Peyer's patch (tissue), 4 donors: ENCODE results near the gene LYVE1. TPM values are rescaled to one million over a fixed set of nuclear protein-coding genes. Genes with fewer than 3 reads are reported as not detected.
A peak's percentile ranks its signal among the peaks of the same experiment; 100 is the strongest.

ENCODE experiments used
- DNase-seq, 3 donors: peaks; one replicate each; pipeline ENCODE4 v3.0.0-alpha.2; 2017 to 2019
- H3K27ac ChIP-seq, 4 donors: fragments of 200-600 bp; sonication (generic); one replicate each; pipeline ENCODE4 v1.5.1; 2016 to 2019
- H3K27me3 ChIP-seq, 2 donors: fragments of 200-600 bp; sonication (generic); one replicate each; pipeline ENCODE4 v1.5.1; 2019
- H3K36me3 ChIP-seq, 3 donors: fragments of 200-600 bp; sonication (generic); one replicate each; pipeline ENCODE4 v1.5.1; 2016 to 2019
- H3K4me1 ChIP-seq, 4 donors: fragments of 200-600 bp; sonication (generic); one replicate each; pipeline ENCODE4 v1.5.1; 2016 to 2019
- H3K4me3 ChIP-seq, 4 donors: fragments of 200-600 bp; sonication (generic); 1 replicate in 3 of 4; 2 replicates in 1 of 4; pipeline ENCODE4 v1.5.1; 2016 to 2019; ENCODE audit warnings: mild to moderate bottlenecking in 1 of 4
- H3K9me3 ChIP-seq, 4 donors: fragments of 200-600 bp; sonication (generic); one replicate each; pipeline ENCODE4 v1.5.1; 2016 to 2019; ENCODE audit warnings: mild to moderate bottlenecking in 1 of 4
- POLR2A ChIP-seq, 2 donors: fragments of 450-650 bp; IDR thresholded peaks; one replicate each; pipeline ENCODE4 v1.5.1; 2017; ENCODE audit warnings: antibody characterized with exemption in 2 of 2, mild to moderate bottlenecking in 2 of 2, moderate library complexity in 2 of 2
- total RNA-seq, 4 donors: library from RNA; depleted of rRNA; stranded (reverse); fragments of >200 nt; gene quantifications; one replicate each; pipeline ENCODE4 v1.1.0, GENCODE V29; 2016
- TF ChIP-seq, protein P1 (sequence below), 6 experiments: fragments of 450-650 bp in 4 of 6; fragments of 200-600 bp in 2 of 6; sonication (generic) in 1 of 6; IDR thresholded peaks; one replicate each; pipeline ENCODE4 v1.5.1; 2017 to 2019; ENCODE audit warnings: antibody characterized with exemption in 6 of 6, mild to moderate bottlenecking in 3 of 6, moderate library complexity in 1 of 6

Gene LYVE1
- total RNA-seq, 4 donors from 2014 or later: 4.1 to 50.3 (median 21.4) TPM

DNA sequence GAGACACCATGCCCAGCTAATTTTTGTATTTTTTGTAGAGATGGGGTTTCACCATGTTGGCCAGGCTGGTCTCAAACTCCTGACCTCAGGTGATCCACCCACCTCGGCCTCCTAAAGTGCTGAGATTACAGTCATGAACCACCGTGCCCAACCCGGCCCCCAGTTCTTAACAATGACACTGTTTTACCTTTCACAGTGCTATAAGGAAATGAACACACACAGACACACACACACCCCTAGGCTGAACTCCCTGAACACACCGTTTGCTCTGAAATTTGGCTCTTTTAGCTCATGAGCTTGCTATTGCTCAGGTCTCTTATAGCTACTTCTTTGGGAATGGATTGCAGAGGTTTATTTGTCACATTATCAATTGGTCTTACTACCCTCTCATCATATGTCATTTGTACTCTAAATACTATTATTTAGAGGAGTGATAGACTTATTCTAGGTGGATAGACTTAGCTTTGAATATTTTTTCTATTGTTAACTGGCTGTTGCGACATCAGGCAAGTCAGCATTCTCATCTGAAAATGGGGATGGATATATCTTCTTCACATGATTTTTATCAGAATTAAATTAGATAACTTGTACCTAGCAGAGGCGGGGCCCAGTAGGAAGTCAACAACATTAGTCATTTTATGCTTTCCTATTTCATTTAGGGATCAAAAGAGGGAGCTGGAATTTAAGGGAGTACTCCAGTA, 2.1 kb downstream of the LYVE1 start:
- H3K27ac ChIP-seq: peak overlapping the region in 1 of 4 donors; percentile 43
- H3K27me3 ChIP-seq: no peaks in the 10 kb centered on the region
- peak overlapping the region in 2 of 4 donors; percentile 18 to 29 for H3K4me3 ChIP-seq
- TF ChIP-seq POLR2A (IDR thresholded peaks at IDR 0.05): no peak
- TF ChIP-seq, protein P1, sequence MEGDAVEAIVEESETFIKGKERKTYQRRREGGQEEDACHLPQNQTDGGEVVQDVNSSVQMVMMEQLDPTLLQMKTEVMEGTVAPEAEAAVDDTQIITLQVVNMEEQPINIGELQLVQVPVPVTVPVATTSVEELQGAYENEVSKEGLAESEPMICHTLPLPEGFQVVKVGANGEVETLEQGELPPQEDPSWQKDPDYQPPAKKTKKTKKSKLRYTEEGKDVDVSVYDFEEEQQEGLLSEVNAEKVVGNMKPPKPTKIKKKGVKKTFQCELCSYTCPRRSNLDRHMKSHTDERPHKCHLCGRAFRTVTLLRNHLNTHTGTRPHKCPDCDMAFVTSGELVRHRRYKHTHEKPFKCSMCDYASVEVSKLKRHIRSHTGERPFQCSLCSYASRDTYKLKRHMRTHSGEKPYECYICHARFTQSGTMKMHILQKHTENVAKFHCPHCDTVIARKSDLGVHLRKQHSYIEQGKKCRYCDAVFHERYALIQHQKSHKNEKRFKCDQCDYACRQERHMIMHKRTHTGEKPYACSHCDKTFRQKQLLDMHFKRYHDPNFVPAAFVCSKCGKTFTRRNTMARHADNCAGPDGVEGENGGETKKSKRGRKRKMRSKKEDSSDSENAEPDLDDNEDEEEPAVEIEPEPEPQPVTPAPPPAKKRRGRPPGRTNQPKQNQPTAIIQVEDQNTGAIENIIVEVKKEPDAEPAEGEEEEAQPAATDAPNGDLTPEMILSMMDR (IDR thresholded peaks at IDR 0.05): no peak
- H3K4me1 ChIP-seq: no peaks in the 10 kb centered on the region
- H3K9me3 ChIP-seq: no peaks in the 10 kb centered on the region
- no peak for DNase-seq
- no peaks in the 10 kb centered on the region for H3K36me3 ChIP-seq

DNA sequence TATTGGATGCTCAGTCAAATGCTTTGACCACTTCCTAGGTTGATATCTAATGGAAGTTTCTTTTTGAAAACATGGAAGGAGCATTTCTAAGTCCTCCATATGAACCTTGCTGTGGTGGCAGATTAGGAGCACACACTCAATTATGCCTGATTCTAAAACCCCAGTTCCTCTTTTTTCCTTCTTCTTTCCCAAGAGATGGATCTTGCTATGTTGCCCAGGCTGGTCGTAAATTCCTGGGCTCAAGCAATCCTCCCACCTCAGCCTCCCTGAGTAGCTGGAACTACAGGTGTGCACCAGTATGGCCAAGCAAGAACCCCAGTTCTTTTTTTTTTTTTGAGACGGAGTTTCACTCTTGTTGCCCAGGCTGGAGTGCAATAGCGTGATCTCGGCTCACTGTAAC, 3.0 kb downstream of the LYVE1 start:
- H3K36me3 ChIP-seq: no peaks in the 10 kb centered on the region
- H3K27ac ChIP-seq: no peak overlapping the region
- TF ChIP-seq, protein P1 (IDR thresholded peaks at IDR 0.05): no peak
- no peak for TF ChIP-seq POLR2A (IDR thresholded peaks at IDR 0.05)
- H3K4me1 ChIP-seq: no peaks in the 10 kb centered on the region
- DNase-seq: no peak
- no peak overlapping the region for H3K4me3 ChIP-seq
- no peaks in the 10 kb centered on the region for H3K27me3 ChIP-seq
- H3K9me3 ChIP-seq: no peaks in the 10 kb centered on the region

DNA sequence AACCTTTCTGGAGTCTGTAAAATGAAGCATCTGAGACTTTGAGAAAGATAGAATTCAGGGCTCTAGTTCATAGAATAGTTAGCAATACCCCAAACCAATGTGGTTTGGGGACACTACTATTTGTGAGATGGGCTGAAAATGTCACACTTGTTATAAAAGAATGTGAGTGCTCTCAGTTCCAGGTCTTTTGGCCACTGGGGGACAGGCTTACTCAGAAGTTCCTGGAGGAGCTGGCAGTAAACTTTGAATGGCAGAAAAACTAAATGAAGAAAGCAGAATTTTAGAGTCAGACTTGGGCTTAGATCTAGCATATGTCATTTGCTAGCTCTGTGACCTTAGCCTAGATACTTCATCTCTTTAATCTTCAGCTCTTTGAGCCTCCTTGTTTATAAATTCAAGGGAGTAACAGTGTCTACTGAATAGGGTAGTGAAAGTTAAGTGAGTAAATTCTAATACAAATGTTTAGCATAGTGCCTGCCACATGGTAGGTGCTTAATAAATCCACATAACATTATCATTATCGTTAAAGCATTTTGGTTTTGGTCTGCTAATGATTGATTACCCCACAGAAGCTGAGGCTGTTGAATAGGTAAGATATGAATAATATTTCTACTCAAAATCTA, 3.7 kb downstream of the LYVE1 start:
- Histone ChIP-seq H3K9me3 (no peaks in the 10 kb centered on the region), H3K4me3 (no peak overlapping the region), H3K27me3 (no peaks in the 10 kb centered on the region), H3K4me1 (no peaks in the 10 kb centered on the region), H3K36me3 (no peaks in the 10 kb centered on the region), H3K27ac (no peak overlapping the region)
- no peak for DNase-seq
- no peak for TF ChIP-seq POLR2A (IDR thresholded peaks at IDR 0.05)
- TF ChIP-seq, protein P1 (IDR thresholded peaks at IDR 0.05): peak in 5 of 6 experiments; percentile 18 to 44 (median 29)

DNA sequence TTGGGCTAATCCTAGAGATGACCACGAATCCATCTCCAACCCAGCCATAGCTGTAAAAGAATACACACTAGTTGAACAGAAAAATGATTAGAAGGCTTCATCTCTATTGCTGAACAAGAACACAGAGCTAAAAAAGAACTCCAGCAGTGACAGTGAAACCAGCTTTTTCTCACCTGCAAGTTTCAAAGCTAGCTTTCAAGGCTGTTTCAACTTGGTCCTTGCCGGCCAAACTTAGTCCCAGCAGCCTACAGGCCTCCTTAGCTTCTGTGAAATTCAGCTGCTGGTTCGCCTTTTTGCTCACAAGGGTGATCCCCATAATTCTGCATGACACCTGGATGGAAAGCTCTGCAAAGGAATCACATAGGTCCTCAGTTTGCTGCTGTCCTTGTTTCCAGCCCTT, 4.4 kb downstream of the LYVE1 start:
- Histone ChIP-seq H3K27me3 (no peaks in the 10 kb centered on the region), H3K4me1 (no peaks in the 10 kb centered on the region), H3K4me3 (no peak overlapping the region), H3K27ac (no peak overlapping the region), H3K36me3 (no peaks in the 10 kb centered on the region), H3K9me3 (no peaks in the 10 kb centered on the region)
- DNase-seq: no peak
- TF ChIP-seq, protein P1 (IDR thresholded peaks at IDR 0.05): no peak
- no peak for TF ChIP-seq POLR2A (IDR thresholded peaks at IDR 0.05)

DNA sequence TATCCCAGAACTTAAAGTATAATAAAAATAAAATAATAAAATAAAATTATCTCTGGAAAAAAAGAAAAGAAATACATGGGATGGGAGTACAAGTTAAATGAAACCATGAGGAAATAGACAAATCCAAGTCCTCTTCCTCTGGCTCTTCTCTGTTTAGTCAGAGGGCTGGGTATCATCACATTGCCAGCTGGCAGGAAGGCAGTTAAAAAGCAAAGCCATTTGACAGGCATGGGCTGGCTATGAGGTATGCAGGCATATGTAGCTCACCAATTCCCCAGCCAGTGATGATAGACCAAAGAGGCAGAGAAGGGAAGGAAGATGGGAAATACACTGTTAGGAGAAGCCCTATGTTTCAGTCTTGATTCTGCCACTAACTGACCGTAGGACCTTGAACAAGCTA, 6.5 kb downstream of the LYVE1 start:
- no peak for DNase-seq
- H3K4me1 ChIP-seq: no peaks in the 10 kb centered on the region
- no peaks in the 10 kb centered on the region for H3K27me3 ChIP-seq
- TF ChIP-seq, protein P1 (IDR thresholded peaks at IDR 0.05): no peak
- no peak for TF ChIP-seq POLR2A (IDR thresholded peaks at IDR 0.05)
- no peak overlapping the region for H3K27ac ChIP-seq
- no peaks in the 10 kb centered on the region for H3K9me3 ChIP-seq
- no peak overlapping the region for H3K4me3 ChIP-seq
- no peaks in the 10 kb centered on the region for H3K36me3 ChIP-seq
